Erythroblast (primary cell): ENCODE data around the gene CELF2.

Experiments
- GATA1 ChIP-seq: IDR thresholded peaks from 2 replicates; pipeline ENCODE4 v1.6.1; 2011; ENCODE audit warnings: low read depth, mild to moderate bottlenecking, control low read depth, low read length, moderate library complexity
- POLR2A ChIP-seq: IDR thresholded peaks from 2 replicates; pipeline ENCODE4 v1.6.1; 2011; ENCODE audit warnings: mild to moderate bottlenecking, low read length

- TF ChIP-seq POLR2A (no peak), GATA1 (no peak)
Observed at GRCh38 chr10:11048707-11049278, 31.1 kb downstream of the CELF2 start.
